Heart left ventricle (tissue), 13 donors: ENCODE results near the gene CD164L2.

Experiments used
- POLR2A ChIP-seq, 2 donors: fragments of 450-650 bp; IDR thresholded peaks; one replicate each; pipeline ENCODE4 v1.6.1; 2017; ENCODE audit warnings: antibody characterized with exemption in 2 of 2, mild to moderate bottlenecking in 2 of 2, moderate library complexity in 2 of 2
- TF ChIP-seq, protein P1 (sequence below), 12 donors: fragments of 200-600 bp; sonication (generic) in 4 of 12; IDR thresholded peaks; one replicate each; pipeline versions ENCODE4 v1.5.0 to v1.8.0; 2018 to 2022; ENCODE audit warnings: antibody characterized with exemption in 12 of 12, mild to moderate bottlenecking in 5 of 12
- donor health status: ischemic (EF 13 %, LVEDD 7.1; RV severe dilation, severe dysfunction).
- donor health status: DM: no; HTN: yes; CAD: no.
- donor health status: DM: no; HTN: no; CAD: no.
- donor health status: ischemic (EF 25% LVEDD 6.9; RV normal size, moderate dysfunction).
- donor health status: ischemic (EF 25% LVEDD 5.7; RV mildly dilated, moderate dysfunction).
- donor health status: ischemic (EF 35%, LVEDD 5.7; RV mildly dilated, moderate dysfunction).
- donor health status: nonischemic (EF 11% LVEDD 7.7; RV severe dilation, severe dysfunction).
- donor health status: DM: yes; HTN: yes; CAD: no.
- donor health status: PGD.
- donor health status: ischemic (EF 29% LVEDD 5.4; RV normal size, mild dysfunction).
- donor health status: nonischemic (EF 23%, LVEDD 6.1; RV moderate dilation, normal function).

DNA sequence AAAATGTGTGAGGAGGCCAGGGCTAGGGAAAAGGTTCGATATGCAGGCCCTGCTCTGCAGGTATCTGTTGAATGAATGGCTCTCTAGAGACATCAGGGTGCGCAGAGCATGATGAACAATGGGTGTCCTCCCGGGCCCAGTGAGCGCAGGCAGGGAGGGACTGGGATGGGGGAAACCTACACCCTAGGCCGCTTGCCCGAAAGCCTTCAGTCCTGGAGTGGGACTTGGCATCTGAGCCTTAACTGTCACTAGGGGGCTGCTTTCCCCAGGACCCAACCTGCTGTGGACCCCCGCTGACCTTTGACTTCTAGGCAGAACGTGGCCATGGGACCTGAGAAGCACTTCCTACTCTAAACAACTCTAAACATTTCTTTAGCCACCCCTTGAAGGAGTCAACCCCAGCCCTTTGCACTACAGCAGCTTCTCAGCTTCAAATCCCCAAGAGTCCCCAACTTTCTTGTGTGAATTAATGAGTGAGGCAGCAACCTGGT, 15.9 kb downstream of the CD164L2 start:
- TF ChIP-seq, protein P1, sequence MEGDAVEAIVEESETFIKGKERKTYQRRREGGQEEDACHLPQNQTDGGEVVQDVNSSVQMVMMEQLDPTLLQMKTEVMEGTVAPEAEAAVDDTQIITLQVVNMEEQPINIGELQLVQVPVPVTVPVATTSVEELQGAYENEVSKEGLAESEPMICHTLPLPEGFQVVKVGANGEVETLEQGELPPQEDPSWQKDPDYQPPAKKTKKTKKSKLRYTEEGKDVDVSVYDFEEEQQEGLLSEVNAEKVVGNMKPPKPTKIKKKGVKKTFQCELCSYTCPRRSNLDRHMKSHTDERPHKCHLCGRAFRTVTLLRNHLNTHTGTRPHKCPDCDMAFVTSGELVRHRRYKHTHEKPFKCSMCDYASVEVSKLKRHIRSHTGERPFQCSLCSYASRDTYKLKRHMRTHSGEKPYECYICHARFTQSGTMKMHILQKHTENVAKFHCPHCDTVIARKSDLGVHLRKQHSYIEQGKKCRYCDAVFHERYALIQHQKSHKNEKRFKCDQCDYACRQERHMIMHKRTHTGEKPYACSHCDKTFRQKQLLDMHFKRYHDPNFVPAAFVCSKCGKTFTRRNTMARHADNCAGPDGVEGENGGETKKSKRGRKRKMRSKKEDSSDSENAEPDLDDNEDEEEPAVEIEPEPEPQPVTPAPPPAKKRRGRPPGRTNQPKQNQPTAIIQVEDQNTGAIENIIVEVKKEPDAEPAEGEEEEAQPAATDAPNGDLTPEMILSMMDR (IDR thresholded peaks at IDR 0.05), result peak in 1 of 12 donors; percentile 1
- TF ChIP-seq POLR2A (IDR thresholded peaks at IDR 0.05), result no peak
